Measurements from ENCODE around the gene IL34. TPM values are rescaled to one million over a fixed set of nuclear protein-coding genes. Genes with fewer than 3 reads are reported as not detected.
"Not testable (repeated sequence)": the region's sequence is repeated elsewhere in the genome, so short reads cannot be mapped to it uniquely, and the experiment has no call there.

IL34 gene
- polyA plus RNA-seq, 1 donor (not counting 4 experiments of a cell fraction or from before 2014, with no cell fraction given) = 0.08 TPM

DNA sequence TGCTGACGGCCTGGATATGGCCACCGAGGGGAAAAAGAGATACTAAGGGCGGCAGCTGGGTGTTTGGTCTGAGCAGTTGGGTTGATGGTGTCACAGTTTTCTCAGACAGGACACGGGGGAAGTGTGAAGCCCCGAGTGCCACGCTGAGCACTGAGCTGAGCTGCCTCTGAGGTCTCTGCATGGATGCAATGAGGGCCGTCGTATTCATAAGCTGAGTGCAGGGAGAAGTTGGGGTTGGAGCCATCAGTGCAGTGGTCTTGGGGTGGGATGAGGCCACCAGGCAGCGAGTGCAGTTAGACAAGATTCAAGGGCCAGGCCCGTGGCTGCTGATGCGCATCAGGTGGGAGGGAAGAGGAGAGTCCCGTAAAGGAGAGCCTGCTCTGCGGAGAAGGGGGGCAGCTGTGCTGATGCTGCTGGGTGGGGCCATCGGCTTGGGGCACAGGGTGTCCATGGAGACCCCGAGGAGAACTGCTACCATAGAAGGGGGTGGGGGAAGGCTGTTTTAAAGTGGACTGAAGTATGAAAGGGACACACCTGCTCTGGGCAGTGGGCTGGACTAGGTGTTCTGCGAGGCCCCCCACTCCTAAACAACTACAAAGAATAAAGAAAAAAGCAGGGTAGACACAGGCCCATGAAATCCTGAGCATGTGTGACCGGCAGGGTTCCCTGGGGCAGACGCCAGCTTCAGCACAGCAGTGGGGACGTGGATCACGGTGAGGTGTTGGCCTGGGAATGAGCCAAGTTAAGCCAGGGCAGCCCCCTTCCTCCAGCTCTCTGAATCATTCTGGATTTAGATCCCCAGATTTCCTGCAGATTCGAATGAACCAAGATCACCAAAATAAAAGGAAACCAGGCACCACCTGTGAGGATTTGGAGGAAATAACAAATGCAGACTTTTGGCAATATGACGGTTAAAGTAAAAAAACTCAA lies 19.7 kb downstream of the IL34 start:
- Histone ChIP-seq H3K9me1 (ENCODE audit: control insufficient read depth, extremely low read depth, insufficient read depth, low read length) (no peaks in the 10 kb centered on the region), H3K36me3 (ENCODE audit: control insufficient read depth in 2 of 2, extremely low read depth in 1 of 2, insufficient read depth in 2 of 2, low read length in 2 of 2) (peaks cover 15 to 17% of the 10 kb centered on the region in 2 experiments), H3K4me3 (ENCODE audit: control insufficient read depth in 2 of 3, extremely low read depth in 1 of 3, insufficient read depth in 2 of 3, low read depth in 1 of 3, low read length in 3 of 3) (no peak overlapping the region), H3K4me2 (ENCODE audit: control insufficient read depth, extremely low read depth, insufficient read depth, low read depth, low read length) (no peak overlapping the region), H3K9me3 (ENCODE audit: control insufficient read depth, low read depth, low read length) (no peaks in the 10 kb centered on the region), H3K27me3 (ENCODE audit: control insufficient read depth, extremely low read depth, insufficient read depth, low read length) (no peaks in the 10 kb centered on the region), H4K20me1 (ENCODE audit: control insufficient read depth, extremely low read depth, insufficient read depth, low read length) (no peaks in the 10 kb centered on the region), H3K79me2 (ENCODE audit: control insufficient read depth, insufficient read depth, low read length) (no peaks in the 10 kb centered on the region), H3K27ac (ENCODE audit: control insufficient read depth, insufficient read depth, low read length) (no peak overlapping the region), H3K4me1 (ENCODE audit: control insufficient read depth, extremely low read depth, insufficient read depth, low read length) (no peaks in the 10 kb centered on the region), H2AFZ (ENCODE audit: control insufficient read depth, low read length) (no peak overlapping the region), H3K9ac (ENCODE audit: control insufficient read depth, extremely low read depth, insufficient read depth, low read length) (no peak overlapping the region)
- dilution Hi-C loops (cut with MboI; ENCODE audit: extremely low pct_ligation_motif_present, low sequenced_read_pairs) = no loop called here
- TF ChIP-seq CTCF (optimal IDR thresholded peaks at IDR 0.05 in 1 of 3, IDR thresholded peaks at IDR 0.05 in 1 of 3, conservative IDR thresholded peaks at IDR 0.05 in 1 of 3; ENCODE audit: extremely low read depth in 1 of 3, insufficient read depth in 2 of 3, low read length in 3 of 3) (no peak), EZH2 (IDR thresholded peaks at IDR 0.05; ENCODE audit: low read length) (no peak)
- no peak for DNase-seq (ENCODE audit: low read depth, low spot score)
- no peak for FAIRE-seq

DNA sequence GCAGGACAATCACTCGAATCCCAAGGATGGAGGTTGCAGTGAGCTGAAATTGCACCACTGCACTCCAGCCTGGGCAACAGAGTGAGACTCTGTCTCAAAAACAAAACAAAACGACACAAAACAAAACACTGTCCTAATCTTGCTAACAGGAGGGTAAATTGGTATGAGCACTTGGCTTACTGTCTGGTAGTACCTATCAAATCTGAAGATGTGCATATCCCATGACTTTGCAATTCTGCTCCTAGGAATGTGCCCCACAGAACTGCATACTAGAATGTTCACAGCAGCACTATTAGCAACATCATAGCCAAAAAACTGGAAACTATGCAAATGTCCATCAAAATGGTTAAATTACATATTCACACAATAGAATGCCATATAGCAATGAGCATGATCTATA lies 23.8 kb downstream of the IL34 start:
- no peak overlapping the region for H3K4me3 ChIP-seq (ENCODE audit: control insufficient read depth in 2 of 3, extremely low read depth in 1 of 3, insufficient read depth in 2 of 3, low read depth in 1 of 3, low read length in 3 of 3)
- no peak overlapping the region for H3K9ac ChIP-seq (ENCODE audit: control insufficient read depth, extremely low read depth, insufficient read depth, low read length)
- H3K9me3 ChIP-seq (ENCODE audit: control insufficient read depth, low read depth, low read length) = no peaks in the 10 kb centered on the region
- no peaks in the 10 kb centered on the region for H4K20me1 ChIP-seq (ENCODE audit: control insufficient read depth, extremely low read depth, insufficient read depth, low read length)
- H3K27ac ChIP-seq (ENCODE audit: control insufficient read depth, insufficient read depth, low read length) = no peak overlapping the region
- no peaks in the 10 kb centered on the region for H3K27me3 ChIP-seq (ENCODE audit: control insufficient read depth, extremely low read depth, insufficient read depth, low read length)
- H3K36me3 ChIP-seq (ENCODE audit: control insufficient read depth in 2 of 2, extremely low read depth in 1 of 2, insufficient read depth in 2 of 2, low read length in 2 of 2) = peaks cover 16 to 18% of the 10 kb centered on the region in 2 experiments
- TF ChIP-seq CTCF (optimal IDR thresholded peaks at IDR 0.05 in 1 of 3, IDR thresholded peaks at IDR 0.05 in 1 of 3, conservative IDR thresholded peaks at IDR 0.05 in 1 of 3; ENCODE audit: extremely low read depth in 1 of 3, insufficient read depth in 2 of 3, low read length in 3 of 3) = no peak
- TF ChIP-seq EZH2 (IDR thresholded peaks at IDR 0.05; ENCODE audit: low read length) = no peak
- FAIRE-seq (no peak), DNase-seq (ENCODE audit: low read depth, low spot score) (no peak)
- dilution Hi-C loops (cut with MboI; ENCODE audit: extremely low pct_ligation_motif_present, low sequenced_read_pairs) = no loop called here
- H3K4me2 ChIP-seq (ENCODE audit: control insufficient read depth, extremely low read depth, insufficient read depth, low read depth, low read length) = no peak overlapping the region
- H3K4me1 ChIP-seq (ENCODE audit: control insufficient read depth, extremely low read depth, insufficient read depth, low read length) = no peaks in the 10 kb centered on the region
- no peaks in the 10 kb centered on the region for H3K9me1 ChIP-seq (ENCODE audit: control insufficient read depth, extremely low read depth, insufficient read depth, low read length)
- no peaks in the 10 kb centered on the region for H3K79me2 ChIP-seq (ENCODE audit: control insufficient read depth, insufficient read depth, low read length)
- H2AFZ ChIP-seq (ENCODE audit: control insufficient read depth, low read length) = no peak overlapping the region

DNA sequence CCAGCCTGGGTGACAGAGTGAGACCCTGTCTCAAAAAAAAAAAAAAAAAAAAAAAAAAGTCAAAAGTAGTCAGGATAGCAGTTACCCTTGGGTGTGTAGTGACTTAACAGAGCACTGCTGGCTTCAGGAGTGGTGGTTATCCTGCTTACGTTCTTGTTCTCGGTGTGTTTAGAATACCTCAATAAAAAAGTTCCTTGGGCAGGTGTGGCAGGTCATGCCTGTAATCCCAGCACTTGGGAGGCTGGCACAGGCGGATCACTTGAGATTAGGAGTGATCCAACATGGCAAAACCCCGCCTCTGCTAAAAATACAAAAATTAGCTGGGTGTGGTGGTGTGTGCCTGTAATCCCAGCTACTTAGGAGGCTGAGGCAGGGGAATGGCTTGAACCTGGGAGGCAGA lies 24.6 kb downstream of the IL34 start:
- H3K27me3 ChIP-seq (ENCODE audit: control insufficient read depth, extremely low read depth, insufficient read depth, low read length); H3K79me2 ChIP-seq (ENCODE audit: control insufficient read depth, insufficient read depth, low read length); H3K4me1 ChIP-seq (ENCODE audit: control insufficient read depth, extremely low read depth, insufficient read depth, low read length); H3K9me3 ChIP-seq (ENCODE audit: control insufficient read depth, low read depth, low read length); H3K9me1 ChIP-seq (ENCODE audit: control insufficient read depth, extremely low read depth, insufficient read depth, low read length); H4K20me1 ChIP-seq (ENCODE audit: control insufficient read depth, extremely low read depth, insufficient read depth, low read length); dilution Hi-C loops (cut with MboI; ENCODE audit: extremely low pct_ligation_motif_present, low sequenced_read_pairs); H3K27ac ChIP-seq (ENCODE audit: control insufficient read depth, insufficient read depth, low read length); H3K4me2 ChIP-seq (ENCODE audit: control insufficient read depth, extremely low read depth, insufficient read depth, low read depth, low read length); FAIRE-seq; H2AFZ ChIP-seq (ENCODE audit: control insufficient read depth, low read length); H3K9ac ChIP-seq (ENCODE audit: control insufficient read depth, extremely low read depth, insufficient read depth, low read length); H3K4me3 ChIP-seq (ENCODE audit: control insufficient read depth in 2 of 3, extremely low read depth in 1 of 3, insufficient read depth in 2 of 3, low read depth in 1 of 3, low read length in 3 of 3); DNase-seq (ENCODE audit: low read depth, low spot score): not testable (repeated sequence)
- H3K36me3 ChIP-seq (ENCODE audit: control insufficient read depth in 2 of 2, extremely low read depth in 1 of 2, insufficient read depth in 2 of 2, low read length in 2 of 2) = peaks cover 15 to 22% of the 10 kb centered on the region in 2 experiments
